Measurements from ENCODE around the gene GRIP1. TPM values are rescaled to one million over a fixed set of nuclear protein-coding genes. Genes with fewer than 3 reads are reported as not detected.

Gene GRIP1
- total and polyA plus RNA-seq, 2 donors (not counting 1 experiment from before 2014, with no cell fraction given): 0.12 TPM; not detected in 1

GRCh38 chr12:66713984-66714383, 35.1 kb upstream of the GRIP1 start:
- Histone ChIP-seq H3K79me2 (ENCODE audit: control insufficient read depth, insufficient read depth, low read length) (no peaks in the 10 kb centered on the region), H4K20me1 (ENCODE audit: control insufficient read depth, extremely low read depth, insufficient read depth, low read length) (no peaks in the 10 kb centered on the region), H3K4me3 (replicated peaks in 1 of 4; ENCODE audit: control extremely low read depth in 1 of 4, insufficient read depth in 1 of 4, low read depth in 3 of 4, low read length in 4 of 4) (no peak overlapping the region), H3K9ac (ENCODE audit: insufficient read depth, low read length) (no peak overlapping the region), H3K4me2 (ENCODE audit: extremely low read depth, insufficient read depth, low read length) (no peak overlapping the region), H3K9me3 (ENCODE audit: control insufficient read depth, insufficient read depth, low read depth, low read length) (no peaks in the 10 kb centered on the region), H2AFZ (ENCODE audit: low read length) (no peak overlapping the region), H3K27me3 (ENCODE audit: control insufficient read depth, insufficient read depth, low read length) (no peaks in the 10 kb centered on the region), H3K4me1 (ENCODE audit: control insufficient read depth, extremely low read depth, insufficient read depth, low read length) (no peaks in the 10 kb centered on the region), H3K27ac (ENCODE audit: insufficient read depth, low read length) (no peak overlapping the region), H3K36me3 (ENCODE audit: control insufficient read depth, insufficient read depth, low read length) (no peaks in the 10 kb centered on the region)
- no peak for DNase-seq (ENCODE audit: low read depth in 2 of 2)
- no peak for TF ChIP-seq EZH2 (IDR thresholded peaks at IDR 0.05; ENCODE audit: low read length, missing control alignments)
- no peak for TF ChIP-seq CTCF (conservative IDR thresholded peaks at IDR 0.05 in 1 of 2, IDR thresholded peaks at IDR 0.05 in 1 of 2; ENCODE audit: low read depth in 1 of 2, low read length in 2 of 2)

GRCh38 chr12:66709893-66710292, 31.0 kb upstream of the GRIP1 start:
- H3K9ac ChIP-seq (ENCODE audit: insufficient read depth, low read length): no peak overlapping the region
- DNase-seq (ENCODE audit: low read depth in 2 of 2): no peak
- no peaks in the 10 kb centered on the region for H4K20me1 ChIP-seq (ENCODE audit: control insufficient read depth, extremely low read depth, insufficient read depth, low read length)
- H3K27ac ChIP-seq (ENCODE audit: insufficient read depth, low read length): no peak overlapping the region
- H3K4me2 ChIP-seq (ENCODE audit: extremely low read depth, insufficient read depth, low read length): no peak overlapping the region
- H3K27me3 ChIP-seq (ENCODE audit: control insufficient read depth, insufficient read depth, low read length): no peaks in the 10 kb centered on the region
- H3K79me2 ChIP-seq (ENCODE audit: control insufficient read depth, insufficient read depth, low read length): no peaks in the 10 kb centered on the region
- TF ChIP-seq CTCF (conservative IDR thresholded peaks at IDR 0.05 in 1 of 2, IDR thresholded peaks at IDR 0.05 in 1 of 2; ENCODE audit: low read depth in 1 of 2, low read length in 2 of 2) (no peak), EZH2 (IDR thresholded peaks at IDR 0.05; ENCODE audit: low read length, missing control alignments) (no peak)
- H2AFZ ChIP-seq (ENCODE audit: low read length): no peak overlapping the region
- no peaks in the 10 kb centered on the region for H3K9me3 ChIP-seq (ENCODE audit: control insufficient read depth, insufficient read depth, low read depth, low read length)
- no peaks in the 10 kb centered on the region for H3K4me1 ChIP-seq (ENCODE audit: control insufficient read depth, extremely low read depth, insufficient read depth, low read length)
- H3K36me3 ChIP-seq (ENCODE audit: control insufficient read depth, insufficient read depth, low read length): no peaks in the 10 kb centered on the region
- H3K4me3 ChIP-seq (replicated peaks in 1 of 4; ENCODE audit: control extremely low read depth in 1 of 4, insufficient read depth in 1 of 4, low read depth in 3 of 4, low read length in 4 of 4): no peak overlapping the region

GRCh38 chr12:66709457-66709773, 30.5 kb upstream of the GRIP1 start:
- H2AFZ ChIP-seq (ENCODE audit: low read length): no peak overlapping the region
- no peak for TF ChIP-seq EZH2 (IDR thresholded peaks at IDR 0.05; ENCODE audit: low read length, missing control alignments)
- H3K9me3 ChIP-seq (ENCODE audit: control insufficient read depth, insufficient read depth, low read depth, low read length): no peaks in the 10 kb centered on the region
- no peaks in the 10 kb centered on the region for H3K4me1 ChIP-seq (ENCODE audit: control insufficient read depth, extremely low read depth, insufficient read depth, low read length)
- no peak overlapping the region for H3K9ac ChIP-seq (ENCODE audit: insufficient read depth, low read length)
- no peak overlapping the region for H3K4me2 ChIP-seq (ENCODE audit: extremely low read depth, insufficient read depth, low read length)
- H3K27ac ChIP-seq (ENCODE audit: insufficient read depth, low read length): no peak overlapping the region
- H3K4me3 ChIP-seq (replicated peaks in 1 of 4; ENCODE audit: control extremely low read depth in 1 of 4, insufficient read depth in 1 of 4, low read depth in 3 of 4, low read length in 4 of 4): no peak overlapping the region
- no peak for DNase-seq (ENCODE audit: low read depth in 2 of 2)
- no peaks in the 10 kb centered on the region for H3K27me3 ChIP-seq (ENCODE audit: control insufficient read depth, insufficient read depth, low read length)
- H3K36me3 ChIP-seq (ENCODE audit: control insufficient read depth, insufficient read depth, low read length): no peaks in the 10 kb centered on the region
- H4K20me1 ChIP-seq (ENCODE audit: control insufficient read depth, extremely low read depth, insufficient read depth, low read length): no peaks in the 10 kb centered on the region
- H3K79me2 ChIP-seq (ENCODE audit: control insufficient read depth, insufficient read depth, low read length): no peaks in the 10 kb centered on the region
